Mesenchymal stem cell (in vitro differentiated cells and primary cell): ENCODE data around the gene PRR27.

Experiments
- DNase-seq: peaks from one replicate; pipeline ENCODE4 v3.0.0-alpha.2; 2013
- H2AFZ ChIP-seq: one replicate; pipeline ENCODE4 v1.6.1; 2013; ENCODE audit warnings: low read depth, mild to moderate bottlenecking, control low read depth, inconsistent platforms, low read length, moderate library complexity
- H2AK5ac ChIP-seq: 2 replicates; pipeline ENCODE4 v1.6.1; 2013; ENCODE audit warnings: low read length, moderate library complexity, mild to moderate bottlenecking, inconsistent platforms; ENCODE audit not compliant: severe bottlenecking
- H2BK120ac ChIP-seq: one replicate; pipeline ENCODE4 v1.6.1; 2013; ENCODE audit warnings: low read depth, mild to moderate bottlenecking, inconsistent platforms, low read length, moderate library complexity
- H2BK12ac ChIP-seq, 2 experiments: one replicate each; pipeline ENCODE4 v1.6.1; 2013; ENCODE audit warnings: inconsistent platforms in 2 of 2, low read length in 2 of 2, mild to moderate bottlenecking in 2 of 2, moderate library complexity in 2 of 2, control low read depth in 1 of 2
- H2BK15ac ChIP-seq: one replicate; pipeline ENCODE4 v1.6.1; 2013; ENCODE audit warnings: mild to moderate bottlenecking, low read depth, inconsistent platforms; ENCODE audit not compliant: poor library complexity, severe bottlenecking
- H2BK5ac ChIP-seq: 2 replicates; pipeline ENCODE4 v1.6.1; 2013; ENCODE audit warnings: low read depth, mild to moderate bottlenecking, low read length, control low read depth, inconsistent platforms; ENCODE audit not compliant: poor library complexity, severe bottlenecking
- H3K14ac ChIP-seq, 2 experiments: one replicate each; pipeline ENCODE4 v1.6.1; 2013; ENCODE audit warnings: inconsistent platforms in 2 of 2, low read length in 2 of 2, control low read depth in 1 of 2, mild to moderate bottlenecking in 1 of 2, moderate library complexity in 1 of 2
- H3K18ac ChIP-seq, 2 experiments: one replicate each; pipeline ENCODE4 v1.6.1; 2013; ENCODE audit warnings: inconsistent platforms in 2 of 2, low read length in 2 of 2, control low read depth in 1 of 2, low read depth in 1 of 2, mild to moderate bottlenecking in 1 of 2
- H3K23ac ChIP-seq, 2 experiments: one replicate each; pipeline ENCODE4 v1.6.1; 2013; ENCODE audit warnings: inconsistent platforms in 2 of 2, low read length in 2 of 2, mild to moderate bottlenecking in 2 of 2, moderate library complexity in 2 of 2, control low read depth in 1 of 2
- H3K27ac ChIP-seq: 2 replicates; pipeline ENCODE4 v1.5.1; 2013; ENCODE audit warnings: mild to moderate bottlenecking, moderate library complexity, low read length, control low read depth, inconsistent platforms; ENCODE audit not compliant: poor library complexity, severe bottlenecking
- H3K27me3 ChIP-seq, 2 experiments: 2 replicates each; pipeline versions ENCODE4 v1.6.1 to v1.7.0; 2013; ENCODE audit warnings: low read length in 2 of 2, mild to moderate bottlenecking in 2 of 2, moderate library complexity in 2 of 2, control low read depth in 1 of 2, inconsistent platforms in 1 of 2; ENCODE audit not compliant: control insufficient read depth in 1 of 2, insufficient read depth in 1 of 2
- H3K36me3 ChIP-seq, 2 experiments: 2 replicates each; pipeline versions ENCODE4 v1.6.1 to v1.7.0; 2013; ENCODE audit warnings: low read length in 2 of 2, control low read depth in 1 of 2, inconsistent platforms in 1 of 2, low read depth in 1 of 2, mild to moderate bottlenecking in 1 of 2; ENCODE audit not compliant: insufficient read depth in 2 of 2, control insufficient read depth in 1 of 2
- H3K4ac ChIP-seq, 2 experiments: one replicate each; pipeline ENCODE4 v1.6.1; 2013; ENCODE audit warnings: inconsistent platforms in 2 of 2, low read length in 2 of 2, mild to moderate bottlenecking in 2 of 2, moderate library complexity in 2 of 2, control low read depth in 1 of 2, low read depth in 1 of 2
- H3K4me1 ChIP-seq: 2 replicates; pipeline ENCODE4 v1.6.1; 2013; ENCODE audit warnings: low read depth, low read length, control low read depth; ENCODE audit not compliant: control insufficient read depth, insufficient read depth
- H3K4me2 ChIP-seq: 2 replicates; pipeline ENCODE4 v1.6.1; 2013; ENCODE audit warnings: low read length, mild to moderate bottlenecking, inconsistent platforms; ENCODE audit not compliant: poor library complexity, severe bottlenecking
- H3K4me3 ChIP-seq, 2 experiments: 2 replicates each; pipeline versions ENCODE4 v1.5.1 to v1.7.0; 2013; ENCODE audit warnings: low read length in 2 of 2, mild to moderate bottlenecking in 2 of 2, control low read depth in 1 of 2, low read depth in 1 of 2; ENCODE audit not compliant: insufficient read depth in 1 of 2
- H3K79me1 ChIP-seq: replicated peaks from 2 replicates; pipeline ENCODE4 v1.6.1; 2013; ENCODE audit warnings: mild to moderate bottlenecking, control low read depth, low read length, inconsistent platforms; ENCODE audit not compliant: poor library complexity, severe bottlenecking
- H3K9ac ChIP-seq: 2 replicates; pipeline ENCODE4 v1.7.0; 2013; ENCODE audit warnings: mild to moderate bottlenecking, low read length, moderate library complexity
- H3K9me3 ChIP-seq: 2 replicates; pipeline ENCODE4 v1.7.0; 2013; ENCODE audit warnings: mild to moderate bottlenecking, low read length; ENCODE audit not compliant: control insufficient read depth
- H4K8ac ChIP-seq: one replicate; pipeline ENCODE4 v1.6.1; 2013; ENCODE audit warnings: inconsistent platforms, mild to moderate bottlenecking, low read length, moderate library complexity
- H4K91ac ChIP-seq: one replicate; pipeline ENCODE4 v1.6.1; 2013; ENCODE audit warnings: mild to moderate bottlenecking, low read length, inconsistent platforms
- WGBS: methylation state at CpG from one replicate; pipeline ENCODE4 v1.1.7; 2013; ENCODE audit warnings: mixed read lengths; 5-methylcytosine and 5-hydroxymethylcytosine counted together

The PRR27 gene

GRCh38 chr4:70192895-70193294, 38.9 kb downstream of the PRR27 start:
- Histone ChIP-seq H2AK5ac (no peak overlapping the region), H4K8ac (no peak overlapping the region), H3K36me3 (no peaks in the 10 kb centered on the region), H3K9me3 (no peaks in the 10 kb centered on the region), H3K4me2 (no peak overlapping the region), H3K18ac (no peak overlapping the region), H2BK5ac (no peak overlapping the region), H3K4me1 (no peaks in the 10 kb centered on the region), H3K4me3 (no peak overlapping the region), H2BK15ac (no peak overlapping the region), H3K4ac (no peak overlapping the region), H3K79me1 (no peaks in the 10 kb centered on the region), H3K27me3 (no peaks in the 10 kb centered on the region), H2BK12ac (no peak overlapping the region), H3K14ac (no peak overlapping the region), H3K9ac (no peak overlapping the region), H2BK120ac (no peak overlapping the region), H2AFZ (no peak overlapping the region), H3K27ac (no peak overlapping the region), H3K23ac (no peak overlapping the region), H4K91ac (no peak overlapping the region)
- 90% methylated on average over 2 of the region's 2 CpGs for WGBS
- DNase-seq = no peak

GRCh38 chr4:70195425-70195824, 41.4 kb downstream of the PRR27 start, which contains the start of gene ODAM:
Gene ODAM, plus strand, starts transcription at chr4:70195725. Its CDS starts 819 bp downstream, at chr4:70196544.
- WGBS = 94% methylated on average over 1 of the region's 1 CpG

GRCh38 chr4:70196857-70197256, 42.8 kb downstream of the PRR27 start:
- H3K36me3 ChIP-seq = no peaks in the 10 kb centered on the region

More at GRCh38 chr4:70195425-70195824, 41.4 kb downstream of the PRR27 start, which contains the start of gene ODAM:
- H2BK15ac ChIP-seq = no peak within 1 kb of the TSS
- no peak within 1 kb of the TSS for H4K91ac ChIP-seq
- H3K27ac ChIP-seq = no peak within 1 kb of the TSS
- DNase-seq = no peak
- no peak within 1 kb of the TSS for H2BK120ac ChIP-seq
- H3K4me3 ChIP-seq = no peak within 1 kb of the TSS
- no peaks in the 10 kb centered on the region for H3K36me3 ChIP-seq
- no peak within 1 kb of the TSS for H2AFZ ChIP-seq
- H2AK5ac ChIP-seq = no peak within 1 kb of the TSS
- no peak within 1 kb of the TSS for H3K9ac ChIP-seq
- no peak within 1 kb of the TSS for H3K14ac ChIP-seq
- H2BK5ac ChIP-seq = no peak within 1 kb of the TSS
- H4K8ac ChIP-seq = no peak within 1 kb of the TSS
- H2BK12ac ChIP-seq = no peak within 1 kb of the TSS
- H3K4ac ChIP-seq = no peak within 1 kb of the TSS
- no peak within 1 kb of the TSS for H3K4me2 ChIP-seq
- H3K18ac ChIP-seq = no peak within 1 kb of the TSS
- no peaks in the 10 kb centered on the region for H3K27me3 ChIP-seq
- no peaks in the 10 kb centered on the region for H3K79me1 ChIP-seq
- no peaks in the 10 kb centered on the region for H3K4me1 ChIP-seq
- no peak within 1 kb of the TSS for H3K23ac ChIP-seq
- H3K9me3 ChIP-seq = no peaks in the 10 kb centered on the region

GRCh38 chr4:70197842-70198241, 43.8 kb downstream of the PRR27 start:
- Histone ChIP-seq H3K79me1 (no peaks in the 10 kb centered on the region), H2AK5ac (no peak overlapping the region), H2BK5ac (no peak overlapping the region), H3K9ac (no peak overlapping the region), H3K4me1 (no peaks in the 10 kb centered on the region), H2BK15ac (no peak overlapping the region), H3K4me3 (no peak overlapping the region), H3K9me3 (no peaks in the 10 kb centered on the region), H3K4ac (no peak overlapping the region), H3K36me3 (no peaks in the 10 kb centered on the region), H3K27me3 (no peaks in the 10 kb centered on the region), H4K8ac (no peak overlapping the region), H3K14ac (no peak overlapping the region), H3K27ac (no peak overlapping the region), H3K23ac (no peak overlapping the region), H2BK12ac (no peak overlapping the region), H4K91ac (no peak overlapping the region), H3K18ac (no peak overlapping the region), H2BK120ac (no peak overlapping the region), H3K4me2 (no peak overlapping the region), H2AFZ (no peak overlapping the region)
- WGBS = no CpG with 5 or more reads among the region's 2 CpGs
- no peak for DNase-seq

More at GRCh38 chr4:70196857-70197256, 42.8 kb downstream of the PRR27 start:
- Histone ChIP-seq H2AFZ (no peak overlapping the region), H2BK15ac (no peak overlapping the region), H4K8ac (no peak overlapping the region), H3K27me3 (no peaks in the 10 kb centered on the region), H3K27ac (no peak overlapping the region), H3K79me1 (no peaks in the 10 kb centered on the region), H3K23ac (no peak overlapping the region), H4K91ac (no peak overlapping the region), H3K14ac (no peak overlapping the region), H3K4me3 (no peak overlapping the region), H3K4ac (no peak overlapping the region), H2BK5ac (no peak overlapping the region), H2BK12ac (no peak overlapping the region), H3K9ac (no peak overlapping the region), H3K4me1 (no peaks in the 10 kb centered on the region), H2AK5ac (no peak overlapping the region), H3K18ac (no peak overlapping the region), H2BK120ac (no peak overlapping the region), H3K9me3 (no peaks in the 10 kb centered on the region), H3K4me2 (no peak overlapping the region)
- no peak for DNase-seq
- no CpG with 5 or more reads among the region's 2 CpGs for WGBS
